ENCODE data around the gene PLA2G1B.
A peak's percentile ranks its signal among the peaks of the same experiment; 100 is the strongest.

PLA2G1B gene

GRCh38 chr12:120332523-120332922 is 4.9 kb upstream of the PLA2G1B start:
- no peak for DNase-seq (ENCODE audit: low read depth in 1 of 2, low spot score in 1 of 2)
- no peak for TF ChIP-seq JUND (IDR thresholded peaks at IDR 0.05; ENCODE audit: low read depth)
- in situ Hi-C loops (cut with HindIII; ENCODE audit: low pct_unique_long_range_greater_than_20kb, low sequenced_read_pairs), result no loop called here

GRCh38 chr12:120332041-120332440 is 4.5 kb upstream of the PLA2G1B start:
- no peak for TF ChIP-seq JUND (IDR thresholded peaks at IDR 0.05; ENCODE audit: low read depth)
- DNase-seq (ENCODE audit: low read depth in 1 of 2, low spot score in 1 of 2), result no peak
- in situ Hi-C loops (cut with HindIII; ENCODE audit: low pct_unique_long_range_greater_than_20kb, low sequenced_read_pairs), result no loop called here

GRCh38 chr12:120331390-120331789 is 3.8 kb upstream of the PLA2G1B start:
- DNase-seq (ENCODE audit: low read depth in 1 of 2, low spot score in 1 of 2), result no peak
- in situ Hi-C loops (cut with HindIII; ENCODE audit: low pct_unique_long_range_greater_than_20kb, low sequenced_read_pairs), result no loop called here
- no peak for TF ChIP-seq JUND (IDR thresholded peaks at IDR 0.05; ENCODE audit: low read depth)

GRCh38 chr12:120328228-120328627 is 649 bp upstream of the PLA2G1B start:
- DNase-seq (ENCODE audit: low read depth in 1 of 2, low spot score in 1 of 2), result no peak
- no peak for TF ChIP-seq JUND (IDR thresholded peaks at IDR 0.05; ENCODE audit: low read depth)
- in situ Hi-C loops (cut with HindIII; ENCODE audit: low pct_unique_long_range_greater_than_20kb, low sequenced_read_pairs), result no loop called here

- in situ Hi-C loops (cut with HindIII; ENCODE audit: low pct_unique_long_range_greater_than_20kb, low sequenced_read_pairs), result no loop called here
- TF ChIP-seq JUND (IDR thresholded peaks at IDR 0.05; ENCODE audit: low read depth), result no peak
Measured at GRCh38 chr12:120324841-120325417, 2.6 kb downstream of the PLA2G1B start.

GRCh38 chr12:120323772-120324171 is 3.8 kb downstream of the PLA2G1B start:
- in situ Hi-C loops (cut with HindIII; ENCODE audit: low pct_unique_long_range_greater_than_20kb, low sequenced_read_pairs), result no loop called here
- TF ChIP-seq JUND (IDR thresholded peaks at IDR 0.05; ENCODE audit: low read depth), result no peak
- DNase-seq (ENCODE audit: low read depth in 1 of 2, low spot score in 1 of 2), result no peak

More at GRCh38 chr12:120324841-120325417, 2.6 kb downstream of the PLA2G1B start:
- no peak for DNase-seq (ENCODE audit: low read depth in 1 of 2, low spot score in 1 of 2)

GRCh38 chr12:120321382-120322202 is 6.0 kb downstream of the PLA2G1B start:
- in situ Hi-C loops (cut with HindIII; ENCODE audit: low pct_unique_long_range_greater_than_20kb, low sequenced_read_pairs), result no loop called here
- TF ChIP-seq JUND (IDR thresholded peaks at IDR 0.05; ENCODE audit: low read depth), result no peak
- DNase-seq (ENCODE audit: low read depth in 1 of 2, low spot score in 1 of 2), result peak in 1 of 2 experiments; percentile 24

- TF ChIP-seq JUND (IDR thresholded peaks at IDR 0.05; ENCODE audit: low read depth), result no peak
- in situ Hi-C loops (cut with HindIII; ENCODE audit: low pct_unique_long_range_greater_than_20kb, low sequenced_read_pairs), result no loop called here
- peak; percentile 97 to 100 for DNase-seq (ENCODE audit: low read depth in 1 of 2, low spot score in 1 of 2)
Measured at GRCh38 chr12:120317224-120318105, 10.1 kb downstream of the PLA2G1B start.

- peak in 1 of 2 experiments; percentile 55 for DNase-seq (ENCODE audit: low read depth in 1 of 2, low spot score in 1 of 2)
- no peak for TF ChIP-seq JUND (IDR thresholded peaks at IDR 0.05; ENCODE audit: low read depth)
- in situ Hi-C loops (cut with HindIII; ENCODE audit: low pct_unique_long_range_greater_than_20kb, low sequenced_read_pairs), result no loop called here
Measured at GRCh38 chr12:120316798-120317223, 10.8 kb downstream of the PLA2G1B start.

- no peak for TF ChIP-seq JUND (IDR thresholded peaks at IDR 0.05; ENCODE audit: low read depth)
- DNase-seq (ENCODE audit: low read depth in 1 of 2, low spot score in 1 of 2), result peak in 1 of 2 experiments; percentile 33
- in situ Hi-C loops (cut with HindIII; ENCODE audit: low pct_unique_long_range_greater_than_20kb, low sequenced_read_pairs), result no loop called here
Measured at GRCh38 chr12:120314220-120314619, 13.4 kb downstream of the PLA2G1B start.

GRCh38 chr12:120301962-120302815 is 25.4 kb downstream of the PLA2G1B start, which contains the start of gene SIRT4:
TSS of gene SIRT4 (plus strand) at chr12:120302321. CDS start at chr12:120303562, 1,241 bp downstream.
- in situ Hi-C loops (cut with HindIII; ENCODE audit: low pct_unique_long_range_greater_than_20kb, low sequenced_read_pairs), result no loop called here
- DNase-seq (ENCODE audit: low read depth in 1 of 2, low spot score in 1 of 2), result peak; percentile 85 to 99
- TF ChIP-seq JUND (IDR thresholded peaks at IDR 0.05; ENCODE audit: low read depth), result no peak

Data from T47D (cell line).